GM06990 (cell line): ENCODE data around the gene CACNA1C.

Experiments used
- DNase-seq: peaks from one replicate; pipeline ENCODE4 v3.0.0-alpha.2; 2011; ENCODE audit not compliant: insufficient read length; ENCODE audit errors: extremely low read depth
- H3K27me3 ChIP-seq: replicated peaks from 2 replicates; pipeline ENCODE4 v1.6.0; 2011; ENCODE audit warnings: low read length; ENCODE audit not compliant: control insufficient read depth, insufficient read depth
- H3K36me3 ChIP-seq: 2 replicates; pipeline ENCODE4 v1.5.1; 2011; ENCODE audit warnings: low read length; ENCODE audit not compliant: control insufficient read depth, insufficient read depth
- H3K4me3 ChIP-seq: replicated peaks from 2 replicates; pipeline ENCODE4 v1.5.1; 2011; ENCODE audit warnings: low read depth, mild to moderate bottlenecking, control low read depth, low read length
- TF ChIP-seq, protein P1 (sequence below): IDR thresholded peaks from 2 replicates; pipeline ENCODE4 v1.5.1; 2011; ENCODE audit warnings: low read length, control low read depth, mild to moderate bottlenecking, inconsistent platforms; ENCODE audit not compliant: insufficient read depth, poor library complexity, severe bottlenecking

The CACNA1C gene

DNA sequence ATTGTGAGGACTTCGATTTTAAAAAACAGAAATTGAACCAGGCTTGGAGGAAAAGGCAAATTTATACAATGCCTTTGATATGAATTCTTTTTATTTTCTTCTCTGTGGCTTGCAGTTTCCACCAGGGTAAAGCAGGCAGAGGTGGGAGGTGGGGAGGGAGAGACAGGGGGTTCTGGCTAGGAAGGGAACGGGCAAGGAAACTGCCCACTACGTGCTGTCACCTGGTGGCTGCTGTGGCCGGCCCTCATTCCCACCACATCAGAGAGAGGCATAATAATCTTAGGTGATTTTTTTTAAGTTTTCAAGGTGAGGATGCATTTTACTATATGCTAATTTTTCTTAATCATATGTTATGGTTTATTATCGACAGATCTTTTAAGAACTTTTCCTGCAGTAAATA is 145.8 kb downstream of the CACNA1C start:
- no peaks in the 10 kb centered on the region; the same call in none of the 2 replicates for H3K27me3 ChIP-seq
- no peak for DNase-seq
- no peak overlapping the region for H3K4me3 ChIP-seq
- TF ChIP-seq, protein P1, sequence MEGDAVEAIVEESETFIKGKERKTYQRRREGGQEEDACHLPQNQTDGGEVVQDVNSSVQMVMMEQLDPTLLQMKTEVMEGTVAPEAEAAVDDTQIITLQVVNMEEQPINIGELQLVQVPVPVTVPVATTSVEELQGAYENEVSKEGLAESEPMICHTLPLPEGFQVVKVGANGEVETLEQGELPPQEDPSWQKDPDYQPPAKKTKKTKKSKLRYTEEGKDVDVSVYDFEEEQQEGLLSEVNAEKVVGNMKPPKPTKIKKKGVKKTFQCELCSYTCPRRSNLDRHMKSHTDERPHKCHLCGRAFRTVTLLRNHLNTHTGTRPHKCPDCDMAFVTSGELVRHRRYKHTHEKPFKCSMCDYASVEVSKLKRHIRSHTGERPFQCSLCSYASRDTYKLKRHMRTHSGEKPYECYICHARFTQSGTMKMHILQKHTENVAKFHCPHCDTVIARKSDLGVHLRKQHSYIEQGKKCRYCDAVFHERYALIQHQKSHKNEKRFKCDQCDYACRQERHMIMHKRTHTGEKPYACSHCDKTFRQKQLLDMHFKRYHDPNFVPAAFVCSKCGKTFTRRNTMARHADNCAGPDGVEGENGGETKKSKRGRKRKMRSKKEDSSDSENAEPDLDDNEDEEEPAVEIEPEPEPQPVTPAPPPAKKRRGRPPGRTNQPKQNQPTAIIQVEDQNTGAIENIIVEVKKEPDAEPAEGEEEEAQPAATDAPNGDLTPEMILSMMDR, result no peak
- H3K36me3 ChIP-seq, result no peaks in the 10 kb centered on the region

DNA sequence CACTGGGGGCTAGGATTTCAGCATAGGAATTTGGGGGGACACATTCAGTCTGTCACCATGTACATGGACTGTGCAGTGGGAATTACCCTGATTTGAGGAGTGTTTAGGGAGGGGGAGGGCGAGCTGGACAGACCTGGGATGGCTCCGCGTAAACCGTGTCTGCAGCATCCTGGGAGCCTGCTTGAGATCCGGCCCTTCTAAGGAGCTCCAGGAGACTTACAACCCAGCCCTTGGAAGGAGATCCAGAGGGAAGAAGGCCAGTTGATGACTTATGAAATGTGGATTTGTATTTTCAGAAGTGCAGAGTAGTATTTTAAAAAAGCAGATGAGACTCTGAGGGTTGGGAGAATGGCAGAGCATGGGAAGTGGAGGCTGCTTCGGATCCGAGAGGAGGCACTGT is 153.2 kb downstream of the CACNA1C start:
- TF ChIP-seq, protein P1, result no peak
- DNase-seq, result no peak
- peaks cover 1% of the 10 kb centered on the region; the same call in 1 of the 2 replicates for H3K27me3 ChIP-seq
- H3K4me3 ChIP-seq, result no peak overlapping the region
- H3K36me3 ChIP-seq, result no peaks in the 10 kb centered on the region

DNA sequence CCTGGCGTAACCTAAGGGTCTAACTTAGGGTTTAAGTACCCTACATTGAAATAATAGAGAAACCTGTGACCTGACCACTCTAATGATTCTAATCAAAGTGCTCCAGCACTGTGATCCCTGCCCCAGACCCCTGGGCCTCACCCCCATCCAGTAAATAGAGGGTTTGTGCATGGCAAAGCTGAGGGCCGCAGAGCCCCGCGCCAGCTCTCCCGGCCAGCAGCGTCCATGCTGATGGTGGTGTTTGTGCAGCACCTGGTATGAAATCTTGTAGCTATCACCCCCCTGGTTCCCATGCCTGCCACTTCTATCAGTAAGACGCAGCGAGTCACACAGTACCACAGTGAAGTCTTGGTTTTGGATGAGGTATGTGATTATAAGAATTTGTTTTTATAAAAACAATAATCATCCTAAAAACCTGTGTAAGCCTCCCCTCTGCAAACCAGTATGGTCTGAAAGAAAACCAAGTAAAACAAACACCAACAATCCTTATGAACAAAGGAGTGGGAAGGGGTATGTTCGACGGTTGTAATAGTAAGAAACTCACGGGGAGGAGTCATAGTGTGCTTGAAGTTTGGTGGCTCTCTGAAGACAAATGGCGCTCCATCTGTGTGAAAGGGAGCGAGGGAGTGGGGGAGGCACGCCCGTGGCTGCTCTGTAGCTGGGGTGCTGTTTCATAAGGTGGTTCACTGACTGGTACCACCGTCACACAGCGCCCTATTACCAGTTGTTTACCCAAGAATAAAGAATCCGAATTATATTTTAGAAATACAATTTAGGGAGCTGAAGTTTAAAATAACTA is 156.2 kb downstream of the CACNA1C start:
- H3K36me3 ChIP-seq, result no peaks in the 10 kb centered on the region
- H3K4me3 ChIP-seq, result no peak overlapping the region
- TF ChIP-seq, protein P1, result no peak
- DNase-seq, result no peak
- peaks cover 1% of the 10 kb centered on the region; the same call in 1 of the 2 replicates for H3K27me3 ChIP-seq

DNA sequence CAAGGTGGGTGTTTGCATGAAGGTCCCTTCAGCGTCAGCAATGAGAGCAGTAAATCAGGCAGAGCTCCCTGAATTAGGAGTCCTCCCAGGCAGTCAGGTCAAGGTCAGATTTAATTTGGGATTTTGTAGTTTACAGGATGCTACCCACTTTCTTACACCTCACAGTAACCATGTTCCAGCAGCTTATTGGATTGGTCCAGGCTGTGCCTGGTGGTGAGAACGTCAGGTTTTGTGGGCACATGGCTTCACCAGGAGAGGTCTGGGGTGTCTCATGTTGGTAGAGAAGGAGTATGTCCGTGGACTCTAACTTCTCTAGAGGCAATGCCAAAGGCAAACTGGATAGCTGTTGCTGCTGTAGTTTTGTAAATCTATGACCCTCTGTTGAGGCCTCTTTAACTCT is 158.3 kb downstream of the CACNA1C start:
- TF ChIP-seq, protein P1, result no peak
- H3K36me3 ChIP-seq, result no peaks in the 10 kb centered on the region
- no peak for DNase-seq
- H3K4me3 ChIP-seq, result no peak overlapping the region
- peaks cover 1% of the 10 kb centered on the region; the same call in 1 of the 2 replicates for H3K27me3 ChIP-seq

DNA sequence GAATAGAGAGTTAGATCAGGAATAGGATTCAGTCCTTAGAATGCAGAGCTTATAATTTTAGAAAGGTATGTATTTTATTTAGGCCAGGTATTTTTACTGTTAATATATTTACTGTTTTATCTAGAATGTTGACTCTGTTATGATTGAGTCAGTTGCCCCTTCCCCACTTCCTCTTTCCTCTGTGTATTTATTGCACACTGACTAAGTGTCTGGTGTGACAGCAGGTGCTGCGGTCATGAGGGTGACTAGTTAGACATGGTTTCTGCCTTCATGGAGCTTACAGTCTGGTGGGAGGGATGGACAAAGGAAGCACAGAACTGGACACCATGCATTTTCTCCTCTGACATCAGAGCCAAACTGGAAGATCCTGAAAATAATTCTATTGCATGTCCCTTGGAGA is 159.8 kb downstream of the CACNA1C start:
- Histone ChIP-seq H3K4me3 (no peak overlapping the region), H3K36me3 (no peaks in the 10 kb centered on the region), H3K27me3 (no peaks in the 10 kb centered on the region)
- no peak for DNase-seq
- TF ChIP-seq, protein P1, result no peak
